Tibial nerve (tissue), 4 donors: ENCODE measurements around the gene BCCIP. TPM values are rescaled to one million over a fixed set of nuclear protein-coding genes. Genes with fewer than 3 reads are reported as not detected.

ENCODE experiments used
- DNase-seq, 2 donors: peaks; one replicate each; pipeline ENCODE4 v3.0.0-alpha.2; 2019; ENCODE audit warnings: low spot score in 2 of 2
- H3K27ac ChIP-seq, 4 donors: fragments of 200-600 bp; sonication (generic) in 3 of 4; one replicate each; pipeline ENCODE4 v1.5.1; 2017 to 2019; ENCODE audit warnings: mild to moderate bottlenecking in 1 of 4
- H3K27me3 ChIP-seq, 2 donors: fragments of 200-600 bp; sonication (generic) in 1 of 2; one replicate each; pipeline versions ENCODE4 v1.5.1 to v1.6.0; 2017 to 2019
- H3K36me3 ChIP-seq, 3 donors: fragments of 200-600 bp; sonication (generic); one replicate each; pipeline ENCODE4 v1.5.1; 2018 to 2019
- H3K4me1 ChIP-seq, 4 donors: fragments of 200-600 bp; sonication (generic) in 3 of 4; one replicate each; pipeline ENCODE4 v1.5.1; 2017 to 2019
- H3K4me3 ChIP-seq, 4 donors: fragments of 200-600 bp; sonication (generic) in 3 of 4; one replicate each; pipeline ENCODE4 v1.5.1; 2017 to 2019; ENCODE audit warnings: mild to moderate bottlenecking in 1 of 4, moderate library complexity in 1 of 4
- H3K9me3 ChIP-seq, 4 donors: fragments of 200-600 bp; sonication (generic) in 3 of 4; one replicate each; pipeline ENCODE4 v1.5.1; 2017 to 2019
- EP300 ChIP-seq, 2 donors: sonication (generic); formaldehyde crosslinking; IDR thresholded peaks; one replicate each; pipeline ENCODE4 v1.6.1; 2017; ENCODE audit warnings: antibody characterized with exemption in 2 of 2, mild to moderate bottlenecking in 1 of 2
- POLR2A ChIP-seq, 2 donors: fragments of 450-650 bp; IDR thresholded peaks; one replicate each; pipeline ENCODE4 v1.6.1; 2017; ENCODE audit warnings: antibody characterized with exemption in 2 of 2, mild to moderate bottlenecking in 2 of 2, moderate library complexity in 2 of 2
- whole genome bisulfite sequencing, 2 donors: methylation state at CpG; one replicate each; pipeline ENCODE4 v1.1.5; 2018; 5-methylcytosine and 5-hydroxymethylcytosine counted together
- total RNA-seq, 4 donors: library from RNA; depleted of rRNA; stranded (reverse); fragments of >200 nt; gene quantifications; one replicate each; pipeline ENCODE4 v1.1.0, GENCODE V29; 2016
- TF ChIP-seq, protein P1 (sequence below), 5 experiments: fragments of 200-600 bp in 3 of 5; fragments of 450-650 bp in 2 of 5; sonication (generic) in 3 of 5; IDR thresholded peaks; one replicate each; pipeline ENCODE4 v1.5.1; 2016 to 2019; ENCODE audit warnings: antibody characterized with exemption in 5 of 5, mild to moderate bottlenecking in 3 of 5, moderate library complexity in 2 of 5

Gene BCCIP
- total RNA-seq, 4 donors from 2014 or later: 22.0 to 40.0 (median 33.6) TPM

DNA sequence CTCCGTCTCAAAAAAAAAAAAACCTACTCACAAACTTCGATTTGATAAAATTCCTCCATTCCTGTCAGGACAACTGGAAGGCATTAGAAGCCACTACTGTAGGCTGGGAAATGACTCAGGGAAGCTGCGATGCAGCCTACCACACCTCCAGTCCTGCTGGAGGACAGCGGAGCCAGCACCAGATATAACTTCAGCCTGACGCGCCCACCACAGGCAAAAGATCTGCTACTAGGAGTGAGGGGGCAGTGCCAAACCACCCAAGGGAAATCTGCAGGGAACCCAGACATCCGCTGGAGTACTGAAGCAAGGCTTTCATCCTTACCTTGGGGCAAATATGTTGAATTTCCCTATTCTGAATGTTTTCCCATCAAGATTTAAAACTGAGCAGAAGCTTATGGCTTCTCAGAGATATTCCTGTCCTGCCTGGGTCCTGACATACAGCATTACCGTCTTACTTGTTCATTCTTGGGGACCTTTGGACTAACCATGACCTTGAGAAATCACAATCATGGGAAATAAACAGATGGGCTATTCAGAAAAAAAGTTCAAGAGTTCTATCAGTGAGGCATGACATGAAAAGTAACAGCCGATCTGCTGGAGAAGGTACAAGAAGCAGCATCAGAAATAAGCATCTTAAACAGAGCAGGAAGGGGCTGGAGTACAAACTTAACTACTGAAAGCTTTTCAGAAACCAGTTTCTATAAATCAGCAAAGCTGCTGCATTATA is 20.4 kb downstream of the BCCIP start:
- no peak for DNase-seq
- Histone ChIP-seq H3K4me3 (no peak overlapping the region), H3K36me3 (peaks cover 0 to 64% (median 6%) of the 10 kb centered on the region in 3 donors), H3K4me1 (peaks cover 0 to 18% (median 0%) of the 10 kb centered on the region in 4 donors), H3K9me3 (no peaks in the 10 kb centered on the region), H3K27ac (no peak overlapping the region), H3K27me3 (no peaks in the 10 kb centered on the region)
- TF ChIP-seq, protein P1, sequence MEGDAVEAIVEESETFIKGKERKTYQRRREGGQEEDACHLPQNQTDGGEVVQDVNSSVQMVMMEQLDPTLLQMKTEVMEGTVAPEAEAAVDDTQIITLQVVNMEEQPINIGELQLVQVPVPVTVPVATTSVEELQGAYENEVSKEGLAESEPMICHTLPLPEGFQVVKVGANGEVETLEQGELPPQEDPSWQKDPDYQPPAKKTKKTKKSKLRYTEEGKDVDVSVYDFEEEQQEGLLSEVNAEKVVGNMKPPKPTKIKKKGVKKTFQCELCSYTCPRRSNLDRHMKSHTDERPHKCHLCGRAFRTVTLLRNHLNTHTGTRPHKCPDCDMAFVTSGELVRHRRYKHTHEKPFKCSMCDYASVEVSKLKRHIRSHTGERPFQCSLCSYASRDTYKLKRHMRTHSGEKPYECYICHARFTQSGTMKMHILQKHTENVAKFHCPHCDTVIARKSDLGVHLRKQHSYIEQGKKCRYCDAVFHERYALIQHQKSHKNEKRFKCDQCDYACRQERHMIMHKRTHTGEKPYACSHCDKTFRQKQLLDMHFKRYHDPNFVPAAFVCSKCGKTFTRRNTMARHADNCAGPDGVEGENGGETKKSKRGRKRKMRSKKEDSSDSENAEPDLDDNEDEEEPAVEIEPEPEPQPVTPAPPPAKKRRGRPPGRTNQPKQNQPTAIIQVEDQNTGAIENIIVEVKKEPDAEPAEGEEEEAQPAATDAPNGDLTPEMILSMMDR (IDR thresholded peaks at IDR 0.05): no peak
- TF ChIP-seq POLR2A (IDR thresholded peaks at IDR 0.05) (no peak), EP300 (IDR thresholded peaks at IDR 0.05) (no peak)
- 68 to 80% methylated on average over 9 of the region's 9 CpGs for whole genome bisulfite sequencing, 2 donors

- TF ChIP-seq, protein P1 (IDR thresholded peaks at IDR 0.05): no peak
- TF ChIP-seq POLR2A (IDR thresholded peaks at IDR 0.05) (no peak), EP300 (IDR thresholded peaks at IDR 0.05) (no peak)
- WGBS, 2 donors: 42 to 46% methylated on average over 7 of the region's 7 CpGs
- peaks cover 0 to 64% (median 6%) of the 10 kb centered on the region in 3 donors for H3K36me3 ChIP-seq
- H3K4me1 ChIP-seq: peaks cover 0 to 18% (median 0%) of the 10 kb centered on the region in 4 donors
- DNase-seq: no peak
- no peak overlapping the region for H3K27ac ChIP-seq
- H3K4me3 ChIP-seq: no peak overlapping the region
- H3K9me3 ChIP-seq: no peaks in the 10 kb centered on the region
- H3K27me3 ChIP-seq: no peaks in the 10 kb centered on the region
Observed at GRCh38 chr10:125844751-125845221, 21.4 kb downstream of the BCCIP start.

DNA sequence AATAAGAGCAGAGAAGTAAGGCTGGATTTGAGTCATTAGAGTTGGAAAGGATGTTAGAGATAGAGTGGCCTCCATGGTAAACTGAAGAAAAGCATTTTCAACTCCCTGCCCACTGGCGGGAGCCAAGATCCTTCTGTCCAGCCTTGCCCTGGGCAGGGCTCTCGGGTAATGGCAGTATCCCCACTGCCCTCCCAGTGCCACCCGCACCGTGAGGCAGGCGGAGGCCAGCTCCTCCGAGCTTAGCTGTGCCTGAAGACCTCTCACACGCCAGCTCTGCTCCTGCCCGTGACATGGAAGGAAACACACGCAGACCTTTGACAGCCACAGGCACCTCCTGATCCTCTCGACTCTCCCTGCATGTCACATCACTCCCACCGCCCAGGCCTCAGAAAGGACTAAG is 22.3 kb downstream of the BCCIP start:
- TF ChIP-seq EP300 (IDR thresholded peaks at IDR 0.05): no peak
- no peak for TF ChIP-seq POLR2A (IDR thresholded peaks at IDR 0.05)
- TF ChIP-seq, protein P1 (IDR thresholded peaks at IDR 0.05): no peak
- H3K9me3 ChIP-seq: no peaks in the 10 kb centered on the region
- H3K4me3 ChIP-seq: no peak overlapping the region
- peaks cover 0 to 18% (median 0%) of the 10 kb centered on the region in 4 donors for H3K4me1 ChIP-seq
- H3K36me3 ChIP-seq: peaks cover 0 to 62% (median 0%) of the 10 kb centered on the region in 3 donors
- no peak for DNase-seq
- H3K27me3 ChIP-seq: no peaks in the 10 kb centered on the region
- WGBS, 2 donors: 89 to 99% methylated on average over 6 to 11 of the region's 11 CpGs
- no peak overlapping the region for H3K27ac ChIP-seq

DNA sequence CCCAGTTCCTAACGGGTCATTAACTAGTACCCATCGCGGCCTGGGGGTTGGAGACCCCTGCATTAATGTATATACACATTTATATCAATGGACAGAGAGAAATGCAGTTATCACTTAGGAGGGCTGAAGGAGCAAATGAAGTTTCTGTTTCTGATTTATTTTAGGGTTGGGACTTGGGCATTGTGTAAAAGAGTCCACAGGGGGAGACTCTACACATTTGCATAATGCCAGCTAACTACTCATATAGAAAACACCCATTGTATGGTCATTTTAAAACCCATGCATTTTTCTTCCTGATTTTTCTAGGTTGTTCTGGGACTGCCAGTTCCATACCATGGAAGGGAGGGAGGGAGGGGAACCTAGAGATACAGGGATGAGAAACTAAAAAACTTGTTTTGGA is 23.5 kb downstream of the BCCIP start:
- no peak for DNase-seq
- Histone ChIP-seq H3K9me3 (no peaks in the 10 kb centered on the region), H3K27me3 (no peaks in the 10 kb centered on the region), H3K4me3 (no peak overlapping the region), H3K27ac (no peak overlapping the region), H3K36me3 (peaks cover 0 to 64% (median 0%) of the 10 kb centered on the region in 3 donors), H3K4me1 (peaks cover 0 to 18% (median 0%) of the 10 kb centered on the region in 4 donors)
- no peak for TF ChIP-seq POLR2A (IDR thresholded peaks at IDR 0.05)
- TF ChIP-seq, protein P1 (IDR thresholded peaks at IDR 0.05): no peak
- TF ChIP-seq EP300 (IDR thresholded peaks at IDR 0.05): no peak
- WGBS, 2 donors: 74 to 87% methylated on average over 3 of the region's 3 CpGs

DNA sequence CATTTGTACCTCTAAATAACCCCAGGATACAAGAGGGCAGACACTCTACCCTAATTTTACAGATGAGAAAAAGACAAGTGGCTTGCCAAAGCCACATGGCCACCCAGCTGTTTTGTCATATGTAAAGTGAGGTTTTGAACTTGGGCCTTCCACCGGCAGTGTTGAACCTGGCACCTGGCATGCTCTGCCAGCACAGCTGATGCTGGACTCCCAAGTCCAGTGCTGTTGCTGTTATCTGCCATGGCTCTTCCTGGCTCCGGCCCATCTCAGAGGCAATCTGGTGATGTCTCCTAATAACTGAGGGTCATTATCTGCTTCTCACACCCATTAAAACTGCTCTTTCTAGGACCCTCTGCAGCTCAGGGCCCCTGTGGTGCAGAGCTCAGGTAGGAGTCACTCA is 25.0 kb downstream of the BCCIP start:
- Histone ChIP-seq H3K9me3 (no peaks in the 10 kb centered on the region), H3K27ac (no peak overlapping the region), H3K27me3 (no peaks in the 10 kb centered on the region), H3K4me1 (peaks cover 0 to 18% (median 0%) of the 10 kb centered on the region in 4 donors), H3K4me3 (no peak overlapping the region), H3K36me3 (peaks cover 0 to 69% (median 0%) of the 10 kb centered on the region in 3 donors)
- TF ChIP-seq, protein P1 (IDR thresholded peaks at IDR 0.05): no peak
- TF ChIP-seq POLR2A (IDR thresholded peaks at IDR 0.05) (no peak), EP300 (IDR thresholded peaks at IDR 0.05) (no peak)
- WGBS, 2 donors: 90 to 95% methylated on average over 2 of the region's 2 CpGs
- no peak for DNase-seq
